Calu3 (cell line): ENCODE data around the gene KCNK10. TPM values are rescaled to one million over a fixed set of nuclear protein-coding genes. Genes with fewer than 3 reads are reported as not detected.

Source experiments
- Bru-seq: library from RNA; stranded (reverse); fragments of 400-500 nt; gene quantifications from one replicate; lab custom pipeline; 2021; lab: Mats Ljungman, UMichigan
- BruChase-seq, 2 experiments: library from RNA; stranded (reverse); fragments of 400-500 nt; gene quantifications; one replicate each; lab custom pipeline; 2021; lab: Mats Ljungman, UMichigan
- BruUV-seq: library from RNA; stranded (reverse); fragments of 400-500 nt; replicated peaks from 2 replicates; lab custom pipeline; 2021; lab: Mats Ljungman, UMichigan
- CTCF ChIA-PET: fragments of 300-600 bp; sonication (Branson Sonifier 250); formaldehyde crosslinking; loops from one replicate; lab custom pipeline; 2022; ENCODE audit warnings: antibody characterized with exemption; lab: Charles Lee
- DNase-seq: peaks from one replicate; pipeline ENCODE4 v3.0.0; 2022
- H3K27ac Mint-ChIP-seq: one replicate; pipeline ENCODE4 v1.8.0; 2022; ENCODE audit warnings: mixed read lengths; ENCODE audit not compliant: unreplicated experiment
- H3K27me3 Mint-ChIP-seq: one replicate; pipeline ENCODE4 v1.8.0; 2022; ENCODE audit warnings: mixed read lengths; ENCODE audit not compliant: unreplicated experiment
- H3K36me3 Mint-ChIP-seq: one replicate; pipeline ENCODE4 v1.8.0; 2022; ENCODE audit warnings: mild to moderate bottlenecking, moderate library complexity, mixed read lengths; ENCODE audit not compliant: insufficient read depth, unreplicated experiment
- H3K4me1 Mint-ChIP-seq: one replicate; pipeline ENCODE4 v1.8.0; 2022; ENCODE audit warnings: mild to moderate bottlenecking, low read depth, mixed read lengths; ENCODE audit not compliant: unreplicated experiment
- H3K4me3 Mint-ChIP-seq: one replicate; pipeline ENCODE4 v1.8.0; 2022; ENCODE audit warnings: mild to moderate bottlenecking, low read depth, moderate library complexity, mixed read lengths; ENCODE audit not compliant: unreplicated experiment
- H3K9me3 Mint-ChIP-seq: one replicate; pipeline ENCODE4 v1.8.0; 2022; ENCODE audit warnings: low read depth, mixed read lengths; ENCODE audit not compliant: unreplicated experiment
- intact Hi-C: fragments of 100-400 bp; cut with micrococcal nuclease; formaldehyde crosslinking; loops from one replicate; pipeline ENCODE4 v1.10.0; 2022; ENCODE audit not compliant: unreplicated experiment
- long read RNA-seq: library from polyadenylated mRNA; stranded (forward); transcript quantifications from one replicate; pipeline ENCODE4 v2.0.0, GENCODE V29; 2022
- total RNA-seq: library from RNA; stranded (reverse); gene quantifications from 2 replicates; pipeline ENCODE4 v1.2.3, GENCODE V29; 2022
- TF ChIP-seq, protein P1 (sequence below): fragments of 200-600 bp; IDR thresholded peaks from one replicate; pipeline ENCODE4 v1.8.0; 2022; ENCODE audit warnings: antibody characterized with exemption; ENCODE audit not compliant: unreplicated experiment

The KCNK10 gene, protein sequence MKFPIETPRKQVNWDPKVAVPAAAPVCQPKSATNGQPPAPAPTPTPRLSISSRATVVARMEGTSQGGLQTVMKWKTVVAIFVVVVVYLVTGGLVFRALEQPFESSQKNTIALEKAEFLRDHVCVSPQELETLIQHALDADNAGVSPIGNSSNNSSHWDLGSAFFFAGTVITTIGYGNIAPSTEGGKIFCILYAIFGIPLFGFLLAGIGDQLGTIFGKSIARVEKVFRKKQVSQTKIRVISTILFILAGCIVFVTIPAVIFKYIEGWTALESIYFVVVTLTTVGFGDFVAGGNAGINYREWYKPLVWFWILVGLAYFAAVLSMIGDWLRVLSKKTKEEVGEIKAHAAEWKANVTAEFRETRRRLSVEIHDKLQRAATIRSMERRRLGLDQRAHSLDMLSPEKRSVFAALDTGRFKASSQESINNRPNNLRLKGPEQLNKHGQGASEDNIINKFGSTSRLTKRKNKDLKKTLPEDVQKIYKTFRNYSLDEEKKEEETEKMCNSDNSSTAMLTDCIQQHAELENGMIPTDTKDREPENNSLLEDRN
- total RNA-seq (not detected in 2 replicates), Bru-seq, nascent RNA (percentile 3 among the genes with signal in this experiment), BruChase-seq, experiment 1, labeled RNA remaining after a 6-hour chase (not detected), BruChase-seq, experiment 2, labeled RNA remaining after a 2-hour chase (not detected)
- long read RNA-seq: 0 reads

- peaks cover 7% of the 10 kb centered on the region for H3K4me1 Mint-ChIP-seq
- no peaks in the 10 kb centered on the region for H3K27me3 Mint-ChIP-seq
- intact Hi-C loops: no loop called here
- BruUV-seq: no TSS peak
- no peak within 1 kb of the TSS for H3K27ac Mint-ChIP-seq
- H3K4me3 Mint-ChIP-seq: peak within 1 kb of the TSS; percentile 72
- no peaks in the 10 kb centered on the region for H3K9me3 Mint-ChIP-seq
- H3K36me3 Mint-ChIP-seq: no peaks in the 10 kb centered on the region
- CTCF ChIA-PET: no interaction called here
- no peak for DNase-seq
- TF ChIP-seq, protein P1, sequence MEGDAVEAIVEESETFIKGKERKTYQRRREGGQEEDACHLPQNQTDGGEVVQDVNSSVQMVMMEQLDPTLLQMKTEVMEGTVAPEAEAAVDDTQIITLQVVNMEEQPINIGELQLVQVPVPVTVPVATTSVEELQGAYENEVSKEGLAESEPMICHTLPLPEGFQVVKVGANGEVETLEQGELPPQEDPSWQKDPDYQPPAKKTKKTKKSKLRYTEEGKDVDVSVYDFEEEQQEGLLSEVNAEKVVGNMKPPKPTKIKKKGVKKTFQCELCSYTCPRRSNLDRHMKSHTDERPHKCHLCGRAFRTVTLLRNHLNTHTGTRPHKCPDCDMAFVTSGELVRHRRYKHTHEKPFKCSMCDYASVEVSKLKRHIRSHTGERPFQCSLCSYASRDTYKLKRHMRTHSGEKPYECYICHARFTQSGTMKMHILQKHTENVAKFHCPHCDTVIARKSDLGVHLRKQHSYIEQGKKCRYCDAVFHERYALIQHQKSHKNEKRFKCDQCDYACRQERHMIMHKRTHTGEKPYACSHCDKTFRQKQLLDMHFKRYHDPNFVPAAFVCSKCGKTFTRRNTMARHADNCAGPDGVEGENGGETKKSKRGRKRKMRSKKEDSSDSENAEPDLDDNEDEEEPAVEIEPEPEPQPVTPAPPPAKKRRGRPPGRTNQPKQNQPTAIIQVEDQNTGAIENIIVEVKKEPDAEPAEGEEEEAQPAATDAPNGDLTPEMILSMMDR: no peak
Measured at GRCh38 chr14:88323086-88323522, at the start of gene KCNK10. KCNK10 (minus strand) TSS chr14:88323269; CDS start chr14:88322798, 471 bp downstream.

DNA sequence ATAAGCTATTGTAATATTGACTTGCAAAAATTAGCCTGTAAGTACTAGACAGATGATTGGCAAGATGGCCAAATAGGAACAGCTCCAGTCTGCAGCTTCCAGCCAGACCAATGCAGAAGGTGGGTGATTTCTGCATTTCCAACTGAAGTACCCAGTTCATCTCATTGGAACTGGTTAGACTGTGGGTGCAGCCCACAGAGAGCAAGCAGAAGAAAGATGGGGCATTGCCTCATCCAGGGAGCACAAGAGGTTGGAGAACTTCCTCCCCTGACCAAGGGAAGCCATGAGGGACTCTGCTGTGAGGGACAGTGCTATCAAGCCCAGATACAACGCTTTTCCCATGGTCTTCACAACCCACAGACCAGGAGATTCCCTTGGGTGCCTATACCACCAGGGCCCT, 46.4 kb upstream of the KCNK10 start:
- intact Hi-C loops: no loop called here
- CTCF ChIA-PET: no interaction called here
- TF ChIP-seq, protein P1: no peak
- H3K27me3 Mint-ChIP-seq: peaks cover 43% of the 10 kb centered on the region
- no TSS peak for BruUV-seq
- no peaks in the 10 kb centered on the region for H3K4me1 Mint-ChIP-seq
- H3K27ac Mint-ChIP-seq: no peak overlapping the region
- no peak for DNase-seq
- no peaks in the 10 kb centered on the region for H3K36me3 Mint-ChIP-seq
- no peaks in the 10 kb centered on the region for H3K9me3 Mint-ChIP-seq
- H3K4me3 Mint-ChIP-seq: no peak overlapping the region

GRCh38 chr14:88364710-88365413, 41.8 kb upstream of the KCNK10 start:
- no peak overlapping the region for H3K27ac Mint-ChIP-seq
- DNase-seq: no peak
- H3K36me3 Mint-ChIP-seq: no peaks in the 10 kb centered on the region
- no peaks in the 10 kb centered on the region for H3K4me1 Mint-ChIP-seq
- H3K9me3 Mint-ChIP-seq: no peaks in the 10 kb centered on the region
- CTCF ChIA-PET: interaction anchor here (1.2 kb wide), 1 partner anchor 176 kb away, joined by 3 read pairs; no protein-coding TSS in a partner anchor
- TF ChIP-seq, protein P1: no peak
- H3K27me3 Mint-ChIP-seq: peaks cover 38% of the 10 kb centered on the region
- no peak overlapping the region for H3K4me3 Mint-ChIP-seq
- no TSS peak for BruUV-seq
- intact Hi-C loops: no loop called here

GRCh38 chr14:88363644-88364043, 40.6 kb upstream of the KCNK10 start:
- Mint-ChIP-seq H3K27ac (no peak overlapping the region), H3K27me3 (peaks cover 38% of the 10 kb centered on the region), H3K4me1 (no peaks in the 10 kb centered on the region), H3K36me3 (no peaks in the 10 kb centered on the region), H3K4me3 (no peak overlapping the region), H3K9me3 (no peaks in the 10 kb centered on the region)
- CTCF ChIA-PET: no interaction called here
- TF ChIP-seq, protein P1: no peak
- DNase-seq: no peak
- BruUV-seq: no TSS peak
- intact Hi-C loops: no loop called here
